ENCODE results near the gene ACOT7.
"Not testable (repeated sequence)": the region's sequence is repeated elsewhere in the genome, so short reads cannot be mapped to it uniquely, and the experiment has no call there.

Gene ACOT7, protein sequence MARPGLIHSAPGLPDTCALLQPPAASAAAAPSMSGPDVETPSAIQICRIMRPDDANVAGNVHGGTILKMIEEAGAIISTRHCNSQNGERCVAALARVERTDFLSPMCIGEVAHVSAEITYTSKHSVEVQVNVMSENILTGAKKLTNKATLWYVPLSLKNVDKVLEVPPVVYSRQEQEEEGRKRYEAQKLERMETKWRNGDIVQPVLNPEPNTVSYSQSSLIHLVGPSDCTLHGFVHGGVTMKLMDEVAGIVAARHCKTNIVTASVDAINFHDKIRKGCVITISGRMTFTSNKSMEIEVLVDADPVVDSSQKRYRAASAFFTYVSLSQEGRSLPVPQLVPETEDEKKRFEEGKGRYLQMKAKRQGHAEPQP

GRCh38 chr1:6393400-6394187 lies at the start of gene ACOT7:
ACOT7 (minus strand) TSS chr1:6393767; CDS start chr1:6393399, 368 bp downstream.
- DNase-seq (ENCODE audit: low read depth): peak; percentile 77

GRCh38 chr1:6441586-6441985 lies 48.0 kb upstream of the ACOT7 start:
- no peak for DNase-seq (ENCODE audit: low read depth)

DNA sequence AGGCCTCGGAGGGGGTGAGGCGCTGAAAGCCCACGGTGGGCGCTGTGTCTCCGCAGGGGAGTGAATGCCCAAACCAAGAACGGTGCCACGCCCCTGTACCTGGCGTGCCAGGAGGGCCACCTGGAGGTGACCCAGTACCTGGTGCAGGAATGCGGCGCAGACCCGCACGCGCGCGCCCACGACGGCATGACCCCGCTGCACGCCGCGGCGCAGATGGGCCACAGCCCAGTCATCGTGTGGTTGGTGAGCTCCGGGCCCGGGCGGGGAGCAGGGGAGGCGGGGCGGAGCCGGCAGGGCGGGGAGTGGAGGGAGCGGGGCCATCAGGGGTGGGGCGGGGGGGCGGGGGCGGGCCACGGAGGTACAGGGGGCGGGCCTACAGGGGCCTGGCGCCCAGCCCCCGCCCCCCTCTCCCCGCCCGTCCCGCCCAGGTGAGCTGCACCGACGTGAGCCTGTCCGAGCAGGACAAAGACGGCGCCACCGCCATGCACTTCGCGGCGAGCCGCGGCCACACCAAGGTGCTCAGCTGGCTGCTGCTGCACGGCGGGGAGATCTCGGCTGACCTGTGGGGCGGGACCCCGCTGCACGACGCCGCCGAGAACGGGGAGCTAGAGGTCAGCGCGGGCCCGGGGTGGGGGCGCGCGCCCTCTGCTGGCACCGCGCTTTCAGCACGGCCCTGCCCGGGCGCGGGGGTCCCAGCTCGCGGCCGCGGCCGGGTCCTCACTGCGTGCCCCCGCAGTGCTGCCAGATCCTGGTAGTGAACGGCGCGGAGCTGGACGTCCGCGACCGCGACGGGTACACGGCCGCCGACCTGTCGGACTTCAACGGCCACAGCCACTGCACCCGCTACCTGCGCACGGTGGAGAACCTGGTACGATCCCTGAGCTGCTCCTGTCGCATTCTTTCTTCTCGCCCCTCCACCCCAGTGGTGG lies 46.9 kb upstream of the ACOT7 start:
- DNase-seq (ENCODE audit: low read depth): no peak

- no peak for DNase-seq (ENCODE audit: low read depth)
These were observed 44.5 kb upstream of the ACOT7 start for GRCh38 chr1:6438047-6438525.

- not testable (repeated sequence) for DNase-seq (ENCODE audit: low read depth)
These were observed 43.6 kb upstream of the ACOT7 start for GRCh38 chr1:6437012-6437700.

DNA sequence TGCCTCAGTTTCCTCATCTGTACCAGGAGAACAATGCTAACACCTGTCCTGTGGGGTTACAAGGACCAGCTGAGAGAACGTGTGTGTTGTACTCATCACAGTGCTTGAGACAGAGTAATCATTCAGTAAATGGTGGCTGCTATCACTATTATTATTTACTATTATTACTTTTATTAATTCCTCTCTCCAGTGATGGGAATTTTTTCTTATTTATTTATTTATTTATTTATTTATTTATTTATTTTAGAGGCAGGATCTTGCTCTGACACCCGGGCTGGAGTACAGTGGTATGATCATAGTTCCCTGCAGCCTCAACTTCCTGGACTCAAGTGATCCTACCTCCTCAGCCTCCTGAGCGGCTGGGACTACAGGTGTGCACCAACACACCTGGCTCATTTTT lies 42.7 kb upstream of the ACOT7 start:
- DNase-seq (ENCODE audit: low read depth): not testable (repeated sequence)

GRCh38 chr1:6435547-6435946 lies 42.0 kb upstream of the ACOT7 start:
- DNase-seq (ENCODE audit: low read depth): no peak

GRCh38 chr1:6435129-6435528 lies 41.6 kb upstream of the ACOT7 start:
- DNase-seq (ENCODE audit: low read depth): no peak

DNA sequence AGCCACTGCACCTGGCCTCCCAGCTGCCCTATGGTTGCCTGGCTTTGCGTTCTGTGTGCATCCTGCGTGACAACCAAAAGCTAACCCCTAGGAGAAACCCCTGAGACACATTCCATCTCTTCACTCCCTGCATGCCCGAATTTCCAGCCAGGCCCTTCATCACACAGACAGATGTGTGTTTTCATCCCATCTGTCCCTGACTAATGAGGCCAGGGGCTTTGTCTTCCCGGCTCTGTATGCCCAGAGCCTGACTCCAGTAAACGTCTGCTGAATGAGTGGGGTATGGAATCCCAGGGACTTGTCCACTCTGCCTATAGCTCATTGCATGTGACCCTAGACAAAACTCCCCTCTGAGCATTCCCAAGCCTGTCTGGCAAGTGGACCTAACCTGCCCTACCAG lies 40.6 kb upstream of the ACOT7 start:
- no peak for DNase-seq (ENCODE audit: low read depth)

DNA sequence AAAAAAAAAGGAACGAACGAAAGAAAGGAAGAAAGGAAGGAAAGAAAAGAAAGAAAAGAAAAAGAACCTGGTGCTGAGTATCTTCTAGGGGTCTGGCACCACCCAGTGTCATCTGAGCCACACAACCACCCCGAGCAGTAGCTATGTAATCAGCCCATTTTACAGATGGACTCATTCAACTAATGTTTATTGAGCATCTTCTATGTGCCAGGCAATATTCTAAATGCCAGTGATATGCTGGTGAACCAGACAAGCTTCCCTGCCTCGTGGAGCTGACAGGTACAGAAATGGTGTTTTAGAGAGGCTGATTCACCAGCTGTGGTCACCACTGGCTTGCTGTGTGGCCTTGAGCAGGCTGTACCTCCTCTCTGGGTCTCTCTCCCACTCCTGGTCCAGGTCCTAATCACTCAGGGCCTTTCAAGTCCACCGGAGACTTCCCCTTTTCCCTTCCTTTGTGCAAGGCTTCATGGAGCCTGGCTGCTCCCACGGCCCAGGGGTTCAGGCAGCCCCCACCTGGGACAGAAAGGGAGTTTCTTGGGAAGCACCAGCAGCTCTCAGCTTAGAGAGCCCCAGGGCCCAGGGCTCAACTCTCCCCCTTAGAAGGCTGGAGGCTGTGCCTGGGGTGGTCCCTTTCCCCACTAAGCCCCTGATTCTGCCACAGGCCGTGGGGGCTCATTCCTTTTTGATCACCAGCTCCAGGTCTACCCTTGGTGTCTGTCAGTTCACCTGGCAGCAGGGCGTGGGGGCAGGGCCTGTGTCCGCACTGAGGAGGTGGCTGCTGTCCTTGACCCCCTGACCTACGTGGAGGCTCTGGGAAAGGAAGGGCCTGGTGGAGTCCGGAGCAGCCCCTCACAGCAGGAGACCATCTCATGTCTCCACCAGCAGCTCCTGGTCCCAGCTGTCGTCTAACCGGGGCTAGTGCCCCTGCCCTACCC lies 38.3 kb upstream of the ACOT7 start:
- DNase-seq (ENCODE audit: low read depth): not testable (repeated sequence)

DNA sequence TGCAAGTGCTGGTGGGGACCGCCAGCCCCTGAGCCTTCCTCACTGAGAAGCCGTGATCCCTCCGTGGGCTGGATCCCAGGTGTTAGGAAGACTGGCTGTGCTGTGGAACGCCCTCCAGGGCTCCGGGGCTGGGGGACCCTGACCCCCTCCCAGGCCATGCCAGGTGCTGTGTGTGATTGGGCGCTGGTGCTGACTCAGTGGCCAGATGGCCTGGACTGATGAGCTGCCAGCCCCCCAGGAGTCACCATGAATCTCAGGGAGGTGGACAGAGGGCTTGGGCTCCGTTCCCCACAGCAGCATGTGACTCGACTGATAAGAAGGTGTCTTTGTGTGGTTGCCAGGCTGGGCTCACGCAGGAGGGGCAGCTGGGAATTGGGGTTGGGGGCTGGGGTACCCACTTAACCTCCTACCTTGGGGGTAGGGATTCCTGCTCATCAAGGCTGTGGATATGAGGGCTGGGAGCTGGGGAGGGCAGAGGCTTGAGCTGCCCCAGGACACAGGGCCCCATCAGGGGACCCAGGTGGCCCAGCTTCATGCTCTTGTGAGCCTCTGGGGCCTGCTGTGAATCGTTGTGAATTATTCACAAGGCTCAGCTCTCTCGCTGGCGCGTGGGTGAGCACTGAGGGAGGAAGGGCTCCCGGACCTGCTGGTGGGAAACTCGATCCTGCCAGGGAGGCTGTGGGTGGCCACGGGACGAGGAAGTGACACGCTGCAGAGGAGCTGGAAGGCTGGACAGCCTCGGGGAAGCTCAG lies 36.3 kb upstream of the ACOT7 start:
- not testable (repeated sequence) for DNase-seq (ENCODE audit: low read depth)

- not testable (repeated sequence) for DNase-seq (ENCODE audit: low read depth)
These were observed 34.9 kb upstream of the ACOT7 start for GRCh38 chr1:6428453-6428852.

- no peak for DNase-seq (ENCODE audit: low read depth)
These were observed 34.1 kb upstream of the ACOT7 start for GRCh38 chr1:6427441-6428390.

DNA sequence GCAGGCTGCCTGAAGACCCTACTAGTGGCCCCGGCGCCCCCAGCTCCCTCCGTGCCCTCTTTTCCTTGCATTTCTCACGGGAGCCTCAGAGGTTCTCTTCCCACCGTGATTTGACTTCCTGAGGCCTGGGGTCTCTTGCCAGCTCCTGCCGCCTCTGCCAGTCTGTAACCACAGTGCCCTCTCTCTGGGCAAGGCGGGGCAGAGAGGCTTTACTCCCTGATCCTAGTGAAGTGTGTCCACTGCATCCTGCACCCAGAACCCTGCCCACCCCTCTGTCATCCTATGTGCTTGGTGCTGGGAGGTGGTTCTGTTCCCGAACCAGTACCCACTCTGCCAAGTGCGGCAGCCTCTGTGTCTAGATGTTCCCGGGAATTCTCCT lies 33.4 kb upstream of the ACOT7 start:
- DNase-seq (ENCODE audit: low read depth): no peak

DNA sequence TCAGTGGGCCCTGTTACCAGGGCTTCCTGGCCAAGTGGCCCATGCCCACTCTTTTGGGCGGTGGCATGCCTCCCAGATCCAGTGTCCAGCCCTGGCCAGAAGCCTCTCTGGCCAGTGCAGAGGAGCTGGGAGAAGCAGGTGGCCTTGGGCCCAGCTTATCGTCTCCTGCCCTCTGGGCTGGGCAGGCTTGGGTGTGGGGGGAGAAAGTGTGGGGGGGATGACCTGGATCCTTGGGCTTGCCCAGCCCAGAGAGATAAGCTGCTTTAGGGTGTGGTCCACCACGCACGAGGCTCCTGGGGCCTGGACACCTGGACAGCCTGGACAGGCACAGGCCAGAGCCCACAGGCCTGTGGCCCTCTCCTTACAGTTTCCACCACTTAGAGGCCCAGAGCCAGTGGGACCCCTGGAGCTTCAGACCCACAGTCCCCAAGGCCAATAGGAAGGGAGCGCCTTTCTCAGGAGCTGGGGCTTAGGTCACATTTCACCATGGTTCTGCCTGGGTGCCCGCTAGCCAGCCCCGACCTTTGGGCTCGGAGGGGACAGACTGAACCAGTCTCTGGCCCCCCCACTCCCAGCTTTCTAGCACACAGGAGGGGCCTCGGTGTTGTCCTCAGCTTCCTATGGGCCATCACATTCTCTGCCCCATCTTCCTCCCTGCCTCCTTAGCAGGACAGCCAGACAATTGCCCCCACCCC lies 32.9 kb upstream of the ACOT7 start:
- DNase-seq (ENCODE audit: low read depth): no peak

DNA sequence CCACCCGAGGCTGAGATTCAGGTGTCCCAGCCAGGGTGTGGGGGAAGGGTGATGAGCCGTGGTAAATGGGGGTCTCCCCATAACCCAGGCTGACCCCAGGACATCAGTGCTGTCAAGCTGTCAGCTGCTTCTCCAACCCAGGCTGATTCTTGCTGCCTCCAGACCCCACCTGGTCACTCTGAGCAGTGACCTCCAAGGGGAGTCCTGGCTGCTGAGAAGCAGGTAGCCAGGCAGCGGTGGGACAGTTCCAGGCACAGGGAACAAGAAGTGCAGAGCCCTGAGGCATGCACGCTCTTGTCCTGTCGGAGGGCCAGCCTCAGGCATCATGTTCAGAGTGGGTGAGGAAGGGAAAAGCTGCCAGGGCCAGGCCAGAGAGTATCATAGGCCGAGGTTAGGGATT lies 32.1 kb upstream of the ACOT7 start:
- no peak for DNase-seq (ENCODE audit: low read depth)

DNA sequence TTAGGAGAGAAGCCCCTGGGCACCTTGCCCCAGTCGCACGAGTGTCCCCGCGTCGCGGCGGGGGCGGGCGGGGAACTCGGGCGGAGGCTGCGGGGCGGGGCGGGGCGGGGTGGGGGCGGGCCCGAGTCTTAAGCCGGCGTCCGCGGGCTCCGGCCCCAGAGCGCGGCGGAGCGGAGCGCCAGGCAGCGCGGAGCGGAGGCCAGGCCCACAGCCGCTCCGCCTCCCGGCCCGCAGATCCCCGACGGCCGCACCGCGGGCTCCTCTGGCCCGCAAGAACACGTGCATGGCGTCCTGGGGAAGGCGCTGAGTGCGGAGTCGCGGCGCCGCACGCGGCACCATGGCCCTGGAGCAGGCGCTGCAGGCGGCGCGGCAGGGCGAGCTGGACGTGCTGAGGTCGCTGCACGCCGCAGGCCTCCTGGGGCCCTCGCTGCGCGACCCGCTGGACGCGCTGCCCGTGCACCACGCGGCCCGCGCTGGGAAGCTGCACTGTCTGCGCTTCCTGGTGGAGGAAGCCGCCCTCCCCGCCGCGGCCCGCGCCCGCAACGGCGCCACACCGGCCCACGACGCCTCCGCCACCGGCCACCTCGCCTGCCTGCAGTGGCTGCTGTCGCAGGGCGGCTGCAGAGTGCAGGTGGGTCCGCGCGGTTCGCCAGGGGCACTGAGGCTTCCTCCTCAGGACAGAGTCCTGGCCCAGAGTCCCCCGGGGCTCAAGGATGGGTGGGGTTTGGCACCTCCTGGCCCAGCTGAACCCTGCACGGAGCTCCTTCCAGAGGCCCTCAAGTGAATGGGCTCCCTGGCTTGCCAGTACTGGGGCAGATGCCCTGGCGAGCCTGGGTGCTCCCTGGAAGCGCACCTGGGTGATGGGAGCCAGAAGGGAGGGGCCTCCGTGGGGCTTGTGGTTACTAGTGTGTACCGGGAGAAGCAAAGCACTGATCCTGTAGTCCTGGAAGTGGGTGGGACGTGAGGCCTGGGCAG lies 31.3 kb upstream of the ACOT7 start, which contains the start of gene ESPN:
Gene ESPN, plus strand, starts transcription at position 158 of the 975 bp plus-strand sequence. Its CDS starts 180 bp downstream, at position 338.
- no peak for DNase-seq (ENCODE audit: low read depth)

Measured in stromal cell of bone marrow (primary cell).